ENCODE measurements around the gene GSK3A.

GRCh38 chr19:42253245-42254088 is 11.1 kb upstream of the GSK3A start:
- TF ChIP-seq CTCF (tag by site-specific recombination; IDR thresholded peaks at IDR 0.05) (no peak), RBAK (tag by site-specific recombination; IDR thresholded peaks at IDR 0.05) (no peak), ZXDB (tag by site-specific recombination; IDR thresholded peaks at IDR 0.05) (peak; percentile 75), REST (tag by site-specific recombination; IDR thresholded peaks at IDR 0.05) (no peak), PBX3 (CRISPR knock-in tag; IDR thresholded peaks at IDR 0.05) (no peak)
